ENCODE data around the gene CLDN24. TPM values are rescaled to one million over a fixed set of nuclear protein-coding genes. Genes with fewer than 3 reads are reported as not detected.

CLDN24 gene
- total and polyA plus RNA-seq, 7 donors, result not detected

- intact Hi-C loops (cut with DNase I), result no loop called here
- H3K9me3 ChIP-seq, result no peaks in the 10 kb centered on the region
- H3K27ac ChIP-seq, result no peak overlapping the region
- H3K4me3 ChIP-seq, result no peak overlapping the region
- H3K4me1 ChIP-seq, result no peaks in the 10 kb centered on the region
- H3K27me3 ChIP-seq, result no peaks in the 10 kb centered on the region
- 92 to 93% methylated on average over 5 of the region's 5 CpGs for WGBS, 2 donors
- TF ChIP-seq EP300 (IDR thresholded peaks at IDR 0.05), result no peak
- TF ChIP-seq POLR2A (IDR thresholded peaks at IDR 0.05), result no peak
- no peak for TF ChIP-seq POLR2AphosphoS5 (IDR thresholded peaks at IDR 0.05)
- TF ChIP-seq CTCF (IDR thresholded peaks at IDR 0.05), result no peak
- H3K36me3 ChIP-seq, result peaks cover 0 to 18% (median 0%) of the 10 kb centered on the region in 4 donors
- DNase-seq, result no peak
These were observed 710 bp downstream of the CLDN24 start for GRCh38 chr4:183321516-183321915.

- H3K27ac ChIP-seq, result no peak overlapping the region
- DNase-seq, result no peak
- no peak for TF ChIP-seq CTCF (IDR thresholded peaks at IDR 0.05)
- no peak for TF ChIP-seq POLR2AphosphoS5 (IDR thresholded peaks at IDR 0.05)
- no peak for TF ChIP-seq EP300 (IDR thresholded peaks at IDR 0.05)
- no peak for TF ChIP-seq POLR2A (IDR thresholded peaks at IDR 0.05)
- intact Hi-C loops (cut with DNase I), result no loop called here
- H3K36me3 ChIP-seq, result peaks cover 0 to 22% (median 0%) of the 10 kb centered on the region in 4 donors
- 75 to 80% methylated on average over 2 of the region's 2 CpGs for WGBS, 2 donors
- H3K4me1 ChIP-seq, result no peaks in the 10 kb centered on the region
- H3K4me3 ChIP-seq, result no peak overlapping the region
- H3K9me3 ChIP-seq, result no peaks in the 10 kb centered on the region
- no peaks in the 10 kb centered on the region for H3K27me3 ChIP-seq
These were observed 1.1 kb downstream of the CLDN24 start for GRCh38 chr4:183321079-183321478.

GRCh38 chr4:183320211-183321059 is 1.8 kb downstream of the CLDN24 start, which contains the start of gene CLDN22:
Gene CLDN22 (minus strand): TSS chr4:183320276. CDS start chr4:183320218, 58 bp downstream.
- peaks cover 0 to 29% (median 0%) of the 10 kb centered on the region in 4 donors for H3K36me3 ChIP-seq
- no peak within 1 kb of the TSS for H3K27ac ChIP-seq
- no peak for TF ChIP-seq POLR2A (IDR thresholded peaks at IDR 0.05)
- TF ChIP-seq CTCF (IDR thresholded peaks at IDR 0.05), result no peak
- no peak for TF ChIP-seq POLR2AphosphoS5 (IDR thresholded peaks at IDR 0.05)
- no peak for TF ChIP-seq EP300 (IDR thresholded peaks at IDR 0.05)
- no peak within 1 kb of the TSS for H3K4me3 ChIP-seq
- no peak for DNase-seq
- intact Hi-C loops (cut with DNase I), result no loop called here
- WGBS, 2 donors, result 75 to 84% methylated on average over 6 of the region's 6 CpGs
- no peaks in the 10 kb centered on the region for H3K9me3 ChIP-seq
- no peaks in the 10 kb centered on the region for H3K4me1 ChIP-seq
- H3K27me3 ChIP-seq, result no peaks in the 10 kb centered on the region

- H3K9me3 ChIP-seq, result no peaks in the 10 kb centered on the region
- H3K4me1 ChIP-seq, result no peaks in the 10 kb centered on the region
- WGBS, 2 donors, result 82 to 87% methylated on average over 10 of the region's 10 CpGs
- no peak overlapping the region for H3K4me3 ChIP-seq
- no peak for DNase-seq
- no peak overlapping the region for H3K27ac ChIP-seq
- H3K27me3 ChIP-seq, result no peaks in the 10 kb centered on the region
- no peak for TF ChIP-seq POLR2A (IDR thresholded peaks at IDR 0.05)
- no peak for TF ChIP-seq POLR2AphosphoS5 (IDR thresholded peaks at IDR 0.05)
- TF ChIP-seq EP300 (IDR thresholded peaks at IDR 0.05), result no peak
- TF ChIP-seq CTCF (IDR thresholded peaks at IDR 0.05), result no peak
- intact Hi-C loops (cut with DNase I), result no loop called here
- H3K36me3 ChIP-seq, result peaks cover 0 to 45% (median 2%) of the 10 kb centered on the region in 4 donors
These were observed 3.6 kb downstream of the CLDN24 start for GRCh38 chr4:183318656-183319055.
